Measurements from ENCODE around the gene CENPP.

CENPP gene

GRCh38 chr9:92291577-92291976 is 34.2 kb upstream of the CENPP start:
- DNase-seq (ENCODE audit: low read depth, low spot score) = no peak
- Histone ChIP-seq H3K9ac (ENCODE audit: insufficient read length, low read depth) (no peak overlapping the region), H3K36me3 (ENCODE audit: insufficient read depth, insufficient read length, low read length) (peaks cover 62% of the 10 kb centered on the region), H3K27me3 (ENCODE audit: insufficient read depth, insufficient read length) (no peaks in the 10 kb centered on the region), H3K4me3 (ENCODE audit: insufficient read length, low read depth) (peak overlapping the region; percentile 2), H3K4me1 (ENCODE audit: insufficient read depth, insufficient read length) (no peaks in the 10 kb centered on the region), H3K9me3 (ENCODE audit: insufficient read depth, low read length) (no peaks in the 10 kb centered on the region)
- TF ChIP-seq ZNF274 (IDR thresholded peaks at IDR 0.05; ENCODE audit: low read depth, low read length) = no peak
- TF ChIP-seq YY1 (IDR thresholded peaks at IDR 0.05; ENCODE audit: insufficient read depth, insufficient read length) = no peak
- TF ChIP-seq SUZ12 (IDR thresholded peaks at IDR 0.05; ENCODE audit: extremely low read depth, insufficient read depth, insufficient read length) = no peak

GRCh38 chr9:92292338-92293074 is 33.2 kb upstream of the CENPP start:
- Histone ChIP-seq H3K4me1 (ENCODE audit: insufficient read depth, insufficient read length) (no peaks in the 10 kb centered on the region), H3K4me3 (ENCODE audit: insufficient read length, low read depth) (peak overlapping the region; percentile 88), H3K9me3 (ENCODE audit: insufficient read depth, low read length) (no peaks in the 10 kb centered on the region), H3K36me3 (ENCODE audit: insufficient read depth, insufficient read length, low read length) (peaks cover 62% of the 10 kb centered on the region), H3K9ac (ENCODE audit: insufficient read length, low read depth) (peak overlapping the region; percentile 94), H3K27me3 (ENCODE audit: insufficient read depth, insufficient read length) (no peaks in the 10 kb centered on the region)
- DNase-seq (ENCODE audit: low read depth, low spot score) = no peak
- no peak for TF ChIP-seq YY1 (IDR thresholded peaks at IDR 0.05; ENCODE audit: insufficient read depth, insufficient read length)
- no peak for TF ChIP-seq ZNF274 (IDR thresholded peaks at IDR 0.05; ENCODE audit: low read depth, low read length)
- no peak for TF ChIP-seq SUZ12 (IDR thresholded peaks at IDR 0.05; ENCODE audit: extremely low read depth, insufficient read depth, insufficient read length)

- no peaks in the 10 kb centered on the region for H3K4me1 ChIP-seq (ENCODE audit: insufficient read depth, insufficient read length)
- no peaks in the 10 kb centered on the region for H3K9me3 ChIP-seq (ENCODE audit: insufficient read depth, low read length)
- TF ChIP-seq SUZ12 (IDR thresholded peaks at IDR 0.05; ENCODE audit: extremely low read depth, insufficient read depth, insufficient read length) (no peak), YY1 (IDR thresholded peaks at IDR 0.05; ENCODE audit: insufficient read depth, insufficient read length) (no peak), ZNF274 (IDR thresholded peaks at IDR 0.05; ENCODE audit: low read depth, low read length) (no peak)
- no peaks in the 10 kb centered on the region for H3K27me3 ChIP-seq (ENCODE audit: insufficient read depth, insufficient read length)
- peak overlapping the region; percentile 88 for H3K4me3 ChIP-seq (ENCODE audit: insufficient read length, low read depth)
- peak overlapping the region; percentile 94 for H3K9ac ChIP-seq (ENCODE audit: insufficient read length, low read depth)
- no peak for DNase-seq (ENCODE audit: low read depth, low spot score)
- H3K36me3 ChIP-seq (ENCODE audit: insufficient read depth, insufficient read length, low read length) = peaks cover 62% of the 10 kb centered on the region
Observed at GRCh38 chr9:92293075-92293354, 32.7 kb upstream of the CENPP start.

GRCh38 chr9:92293452-92294296 is 32.1 kb upstream of the CENPP start, which contains the start of gene IARS1:
TSS of gene IARS1 (minus strand) at chr9:92293697. CDS start at chr9:92289419, 4,278 bp downstream.
- DNase-seq (ENCODE audit: low read depth, low spot score) = peak; percentile 96
- H3K9me3 ChIP-seq (ENCODE audit: insufficient read depth, low read length) = no peaks in the 10 kb centered on the region
- H3K27me3 ChIP-seq (ENCODE audit: insufficient read depth, insufficient read length) = no peaks in the 10 kb centered on the region
- TF ChIP-seq SUZ12 (IDR thresholded peaks at IDR 0.05; ENCODE audit: extremely low read depth, insufficient read depth, insufficient read length) (no peak), ZNF274 (IDR thresholded peaks at IDR 0.05; ENCODE audit: low read depth, low read length) (no peak), YY1 (IDR thresholded peaks at IDR 0.05; ENCODE audit: insufficient read depth, insufficient read length) (no peak)
- H3K4me1 ChIP-seq (ENCODE audit: insufficient read depth, insufficient read length) = no peaks in the 10 kb centered on the region
- peaks cover 62% of the 10 kb centered on the region for H3K36me3 ChIP-seq (ENCODE audit: insufficient read depth, insufficient read length, low read length)
- H3K4me3 ChIP-seq (ENCODE audit: insufficient read length, low read depth) = peak within 1 kb of the TSS; percentile 88
- peak within 1 kb of the TSS; percentile 94 for H3K9ac ChIP-seq (ENCODE audit: insufficient read length, low read depth)

- no peaks in the 10 kb centered on the region for H3K27me3 ChIP-seq (ENCODE audit: insufficient read depth, insufficient read length)
- H3K9ac ChIP-seq (ENCODE audit: insufficient read length, low read depth) = peak overlapping the region; percentile 94
- no peaks in the 10 kb centered on the region for H3K4me1 ChIP-seq (ENCODE audit: insufficient read depth, insufficient read length)
- TF ChIP-seq YY1 (IDR thresholded peaks at IDR 0.05; ENCODE audit: insufficient read depth, insufficient read length) = no peak
- no peak for TF ChIP-seq ZNF274 (IDR thresholded peaks at IDR 0.05; ENCODE audit: low read depth, low read length)
- no peak for TF ChIP-seq SUZ12 (IDR thresholded peaks at IDR 0.05; ENCODE audit: extremely low read depth, insufficient read depth, insufficient read length)
- peaks cover 62% of the 10 kb centered on the region for H3K36me3 ChIP-seq (ENCODE audit: insufficient read depth, insufficient read length, low read length)
- no peak for DNase-seq (ENCODE audit: low read depth, low spot score)
- no peaks in the 10 kb centered on the region for H3K9me3 ChIP-seq (ENCODE audit: insufficient read depth, low read length)
- peak overlapping the region; percentile 88 for H3K4me3 ChIP-seq (ENCODE audit: insufficient read length, low read depth)
Observed at GRCh38 chr9:92294297-92294676, 31.5 kb upstream of the CENPP start.

- Histone ChIP-seq H3K4me1 (ENCODE audit: insufficient read depth, insufficient read length) (no peaks in the 10 kb centered on the region), H3K27me3 (ENCODE audit: insufficient read depth, insufficient read length) (no peaks in the 10 kb centered on the region), H3K9ac (ENCODE audit: insufficient read length, low read depth) (no peak overlapping the region), H3K9me3 (ENCODE audit: insufficient read depth, low read length) (no peaks in the 10 kb centered on the region), H3K4me3 (ENCODE audit: insufficient read length, low read depth) (no peak overlapping the region), H3K36me3 (ENCODE audit: insufficient read depth, insufficient read length, low read length) (peaks cover 62% of the 10 kb centered on the region)
- TF ChIP-seq SUZ12 (IDR thresholded peaks at IDR 0.05; ENCODE audit: extremely low read depth, insufficient read depth, insufficient read length) (no peak), ZNF274 (IDR thresholded peaks at IDR 0.05; ENCODE audit: low read depth, low read length) (no peak), YY1 (IDR thresholded peaks at IDR 0.05; ENCODE audit: insufficient read depth, insufficient read length) (no peak)
- no peak for DNase-seq (ENCODE audit: low read depth, low spot score)
Observed at GRCh38 chr9:92295240-92295790, 30.4 kb upstream of the CENPP start.

- TF ChIP-seq YY1 (IDR thresholded peaks at IDR 0.05; ENCODE audit: insufficient read depth, insufficient read length) (no peak), SUZ12 (IDR thresholded peaks at IDR 0.05; ENCODE audit: extremely low read depth, insufficient read depth, insufficient read length) (no peak), ZNF274 (IDR thresholded peaks at IDR 0.05; ENCODE audit: low read depth, low read length) (no peak)
- Histone ChIP-seq H3K4me1 (ENCODE audit: insufficient read depth, insufficient read length) (no peaks in the 10 kb centered on the region), H3K9me3 (ENCODE audit: insufficient read depth, low read length) (no peaks in the 10 kb centered on the region), H3K27me3 (ENCODE audit: insufficient read depth, insufficient read length) (no peaks in the 10 kb centered on the region), H3K36me3 (ENCODE audit: insufficient read depth, insufficient read length, low read length) (peaks cover 62% of the 10 kb centered on the region), H3K9ac (ENCODE audit: insufficient read length, low read depth) (no peak overlapping the region), H3K4me3 (ENCODE audit: insufficient read length, low read depth) (no peak overlapping the region)
- no peak for DNase-seq (ENCODE audit: low read depth, low spot score)
Observed at GRCh38 chr9:92295827-92296258, 29.9 kb upstream of the CENPP start.
